ENCODE results near the gene GTPBP8.
"Not testable (repeated sequence)": the region's sequence is repeated elsewhere in the genome, so short reads cannot be mapped to it uniquely, and the experiment has no call there.

The GTPBP8 gene

DNA sequence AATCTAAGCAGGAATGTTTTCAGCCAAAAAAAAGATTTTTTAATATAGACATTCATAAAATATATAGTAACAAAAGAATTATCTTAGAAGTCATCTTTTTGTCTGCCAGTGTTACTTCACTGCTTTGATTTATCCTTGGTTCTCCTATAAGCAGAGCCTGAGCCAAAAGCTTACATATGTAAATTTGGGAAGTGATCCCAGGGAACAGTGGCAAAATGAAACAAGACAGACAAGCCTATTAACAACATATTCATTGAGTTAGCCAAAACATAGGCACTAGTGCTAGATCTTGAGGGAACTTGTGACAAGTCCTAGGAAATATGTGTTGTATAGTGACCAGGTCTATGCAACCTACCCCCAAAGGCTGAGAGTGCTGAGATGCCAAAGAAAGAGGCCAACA is 11.3 kb downstream of the GTPBP8 start:
- no peak for DNase-seq

DNA sequence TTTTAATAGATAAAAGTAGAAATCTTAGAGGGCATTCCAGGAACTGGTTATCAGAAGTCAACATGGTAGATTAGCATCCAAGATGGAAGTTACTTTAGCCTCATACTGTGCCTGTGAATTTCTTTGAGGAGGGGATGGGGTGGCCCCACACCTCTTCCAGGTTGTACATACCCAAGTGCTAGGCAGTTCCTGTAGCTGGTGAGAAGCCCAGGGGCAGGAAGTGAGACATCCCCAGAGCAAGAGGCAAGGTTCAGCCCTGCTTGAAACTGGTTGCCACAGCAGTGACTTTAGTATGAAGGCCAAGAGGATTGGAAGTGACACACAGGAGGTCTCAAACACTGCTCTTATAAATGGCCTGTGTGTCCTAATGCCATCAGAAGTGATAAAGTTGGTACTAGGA is 11.9 kb downstream of the GTPBP8 start:
- no peak for DNase-seq

DNA sequence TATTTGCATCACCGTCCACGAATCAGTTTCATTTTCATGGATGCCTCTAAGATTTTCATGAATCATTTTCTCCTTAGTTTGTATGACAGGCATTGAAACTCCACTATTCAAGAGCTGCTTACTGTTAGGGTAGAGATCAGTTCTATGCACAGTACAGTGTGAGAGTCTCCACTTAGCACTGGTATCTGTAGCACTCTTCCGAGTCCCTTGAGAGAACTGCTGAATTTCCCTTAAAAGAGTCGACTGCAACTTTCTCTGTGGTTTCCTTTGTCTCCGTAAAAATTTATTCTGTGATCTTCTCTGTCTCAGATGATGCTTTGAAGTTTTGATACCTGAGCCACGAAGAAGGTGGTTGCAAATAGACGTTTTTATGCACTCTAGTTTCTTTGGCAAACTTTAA is 14.8 kb downstream of the GTPBP8 start:
- no peak for DNase-seq

DNA sequence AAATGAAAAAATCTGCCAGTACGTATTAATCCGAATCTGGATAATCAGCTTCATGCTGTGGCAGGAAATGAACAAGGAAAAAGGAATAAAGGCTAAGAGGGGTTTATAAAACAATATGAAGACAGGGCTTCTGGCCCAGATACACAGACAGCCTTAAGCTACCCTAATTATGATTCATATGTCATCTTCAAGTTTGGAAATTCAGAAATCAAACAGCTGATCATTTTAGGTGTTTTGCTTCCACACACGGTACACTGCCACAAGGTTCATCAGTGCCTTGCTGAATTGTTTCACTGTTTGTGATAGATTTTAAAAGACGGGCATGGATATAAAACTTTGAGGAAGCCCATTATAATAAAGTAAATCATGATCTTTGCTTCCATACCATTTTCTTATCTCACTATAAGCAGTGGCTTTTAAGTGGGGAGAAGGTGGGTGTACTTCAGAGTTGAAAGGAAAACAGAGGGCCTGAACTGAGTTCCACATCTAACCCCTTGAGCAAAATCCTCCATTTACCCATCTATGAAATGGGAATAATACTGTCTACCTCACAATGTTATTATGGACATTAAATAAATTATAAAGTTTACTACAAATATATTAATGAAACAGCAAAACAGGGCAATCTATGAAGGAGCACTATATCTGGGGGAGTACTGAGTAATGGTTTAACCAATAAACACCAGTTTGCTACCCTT is 15.7 kb downstream of the GTPBP8 start:
- no peak for DNase-seq

DNA sequence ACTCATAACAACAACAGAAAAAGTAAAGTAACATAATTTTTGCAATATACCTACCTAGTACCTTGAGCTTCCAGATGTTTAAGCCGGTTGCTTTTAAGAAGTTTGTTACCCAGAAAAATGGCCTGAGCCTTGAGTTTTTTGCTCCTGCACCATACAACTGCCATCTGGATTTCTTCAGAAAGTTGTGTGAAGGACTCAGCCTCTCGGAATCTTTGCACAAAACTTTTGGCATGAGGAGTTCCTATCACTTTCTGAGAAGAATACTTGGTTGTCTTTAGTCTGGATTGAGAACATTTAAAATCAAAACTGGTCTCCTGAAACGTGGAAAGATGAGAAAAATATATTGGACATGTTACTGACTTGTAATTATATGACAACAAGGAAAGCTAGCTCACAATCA is 17.3 kb downstream of the GTPBP8 start:
- DNase-seq = no peak

DNA sequence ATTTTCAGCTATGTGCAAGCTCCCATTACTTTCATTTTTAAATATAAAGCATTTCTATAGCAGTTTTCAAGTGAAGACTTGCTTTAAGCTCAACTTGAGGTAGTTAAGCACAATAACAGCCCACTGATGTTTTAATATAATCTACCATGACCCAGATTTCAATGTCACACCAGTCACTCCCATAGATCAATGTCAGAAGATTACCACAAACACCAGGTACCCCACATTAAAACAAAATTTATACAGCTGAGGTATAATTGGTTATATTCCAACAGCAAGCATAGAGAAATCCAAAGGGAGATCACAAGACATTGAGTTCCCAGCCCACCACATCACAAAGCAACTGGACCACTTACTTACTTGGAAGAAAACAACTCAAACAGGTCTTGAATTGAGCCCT is 22.8 kb downstream of the GTPBP8 start:
- no peak for DNase-seq

GRCh38 chr3:113018536-113019181 is 27.9 kb downstream of the GTPBP8 start:
- no peak for DNase-seq

- DNase-seq = peak; percentile 51
Measured at GRCh38 chr3:113019182-113020137, 28.7 kb downstream of the GTPBP8 start.

DNA sequence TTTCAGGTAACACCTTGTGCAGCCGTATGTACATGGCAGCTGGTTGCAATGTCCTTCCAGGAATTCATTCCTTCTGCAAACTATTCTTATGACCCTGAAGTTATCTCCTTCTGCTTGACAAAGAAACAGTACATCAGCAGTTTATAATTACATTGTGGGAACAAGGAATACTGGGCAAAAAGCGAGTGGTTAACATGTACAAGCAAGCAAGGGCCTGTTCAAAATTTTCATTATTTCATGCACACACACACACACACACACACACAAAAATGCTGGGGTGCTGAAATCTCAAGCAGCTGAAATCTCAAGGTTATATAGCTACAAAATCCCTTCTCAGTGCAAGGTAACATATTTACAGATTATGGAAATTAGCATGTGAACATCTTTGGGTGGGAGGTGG is 30.7 kb downstream of the GTPBP8 start:
- DNase-seq = no peak

DNA sequence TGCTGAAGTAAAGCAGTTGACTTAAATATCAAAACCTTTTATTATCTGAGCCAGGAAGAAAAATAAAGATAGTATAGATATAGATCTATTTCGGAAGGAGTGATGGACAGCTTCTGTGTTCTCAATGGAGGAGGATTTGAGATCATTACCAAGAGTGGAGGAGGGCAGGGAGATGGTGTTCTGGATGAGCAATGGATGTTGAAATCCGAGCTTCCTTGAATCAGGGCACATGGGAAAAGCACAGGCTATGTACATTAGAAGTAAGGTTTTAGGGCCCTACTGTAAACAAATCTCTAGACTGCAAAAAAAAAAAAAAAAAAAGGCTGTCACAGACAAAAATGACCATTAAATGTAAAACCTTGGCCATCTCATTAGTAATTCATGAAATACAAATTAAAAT is 43.2 kb downstream of the GTPBP8 start:
- no peak for DNase-seq

- no peak for DNase-seq
Measured at GRCh38 chr3:113035387-113035982, 44.7 kb downstream of the GTPBP8 start.

DNA sequence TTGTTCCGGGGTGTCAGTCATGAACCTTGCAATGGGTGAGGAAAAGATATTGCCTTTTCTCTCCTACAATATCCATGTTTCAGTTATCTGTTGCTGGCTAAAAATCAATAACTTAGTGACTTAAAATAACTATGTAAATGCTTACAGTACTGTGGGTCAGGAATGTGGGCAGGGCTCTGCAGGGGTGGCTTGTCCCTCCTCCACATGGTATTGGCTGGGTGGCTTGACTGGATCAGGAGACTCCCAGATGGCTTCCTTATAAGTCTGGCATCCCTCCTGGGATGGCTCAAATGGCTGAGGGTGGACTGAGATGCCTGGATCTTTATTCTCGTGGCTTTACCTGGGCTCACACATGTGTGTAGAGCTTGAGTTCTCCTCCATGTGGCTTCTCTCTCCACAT is 47.5 kb downstream of the GTPBP8 start:
- no peak for DNase-seq

DNA sequence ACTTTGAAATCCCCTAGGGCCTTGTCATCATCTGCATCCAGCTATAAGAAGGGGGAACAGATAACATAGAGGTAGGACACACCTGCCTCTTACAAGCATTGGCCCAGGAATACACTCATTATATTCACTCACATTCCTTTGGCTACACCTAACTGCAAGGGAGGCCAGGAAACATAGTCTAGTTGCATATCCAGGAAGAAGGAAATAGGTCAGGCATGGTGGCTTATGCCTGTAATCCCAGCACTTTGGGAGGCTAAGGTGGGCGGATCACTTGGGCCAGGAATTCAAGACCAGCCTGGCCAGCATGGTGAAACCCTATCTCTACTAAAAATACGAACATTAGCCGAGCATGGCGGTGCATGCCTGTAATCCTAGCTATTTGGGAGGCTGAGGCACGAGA is 48.8 kb downstream of the GTPBP8 start:
- no peak for DNase-seq

GRCh38 chr3:113040231-113040630 is 49.4 kb downstream of the GTPBP8 start:
- DNase-seq = no peak

DNA sequence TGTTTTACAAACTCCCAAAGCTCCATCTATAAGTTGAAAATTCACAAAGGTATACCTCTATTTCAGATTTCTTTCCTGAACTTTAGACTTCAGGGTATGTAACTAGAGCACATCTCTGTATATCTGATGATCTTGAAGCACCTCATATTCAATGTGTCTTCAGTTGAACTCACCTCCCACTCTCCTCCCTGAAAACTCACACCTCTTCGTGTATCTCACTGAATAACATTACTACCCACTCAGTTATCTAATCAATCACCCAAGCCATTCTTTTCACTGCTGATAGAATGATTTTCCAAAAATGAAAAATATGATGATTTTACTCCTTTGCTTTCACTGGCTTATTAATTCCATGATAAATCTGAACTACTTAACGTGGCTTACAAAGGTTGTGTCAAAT is 52.9 kb downstream of the GTPBP8 start:
- DNase-seq = no peak

GRCh38 chr3:113046186-113046965 is 55.6 kb downstream of the GTPBP8 start:
- not testable (repeated sequence) for DNase-seq

- DNase-seq = peak; percentile 74
Measured at GRCh38 chr3:113051302-113051711, 60.5 kb downstream of the GTPBP8 start.

Measured in NCI-H524 treated with DMSO at 0.1 percent for 48 hours (cell line).